Hematopoietic multipotent progenitor cell treated with erythropoietin and hydrocortisone succinate and interleukin-3 and kit ligand, for 15 days (in vitro differentiated cells): ENCODE measurements around the gene NR6A1.
"Not testable (repeated sequence)": the region's sequence is repeated elsewhere in the genome, so short reads cannot be mapped to it uniquely, and the experiment has no call there.

Source experiments
- DNase-seq: peaks from one replicate; pipeline ENCODE4 v3.0.0-alpha.2; 2015; ENCODE audit warnings: low spot score

NR6A1 gene

GRCh38 chr9:124657516-124657915, 113.6 kb downstream of the NR6A1 start:
- no peak for DNase-seq

- DNase-seq = no peak
Observed at GRCh38 chr9:124654431-124654830, 116.7 kb downstream of the NR6A1 start.

- no peak for DNase-seq
Observed at GRCh38 chr9:124652615-124653393, 118.3 kb downstream of the NR6A1 start.

- DNase-seq = no peak
Observed at GRCh38 chr9:124652203-124652602, 118.9 kb downstream of the NR6A1 start.

- DNase-seq = no peak
Observed at GRCh38 chr9:124645274-124645673, 125.8 kb downstream of the NR6A1 start.

GRCh38 chr9:124639637-124640036, 131.5 kb downstream of the NR6A1 start:
- DNase-seq = no peak

- no peak for DNase-seq
Observed at GRCh38 chr9:124635285-124635684, 135.8 kb downstream of the NR6A1 start.

- DNase-seq = no peak
Observed at GRCh38 chr9:124632077-124632621, 139.0 kb downstream of the NR6A1 start.

GRCh38 chr9:124631326-124631725, 139.8 kb downstream of the NR6A1 start:
- no peak for DNase-seq

GRCh38 chr9:124629600-124629999, 141.5 kb downstream of the NR6A1 start:
- no peak for DNase-seq

- DNase-seq = no peak
Observed at GRCh38 chr9:124628741-124629140, 142.4 kb downstream of the NR6A1 start.

- DNase-seq = no peak
Observed at GRCh38 chr9:124626276-124626675, 144.8 kb downstream of the NR6A1 start.

- no peak for DNase-seq
Observed at GRCh38 chr9:124625087-124625486, 146.0 kb downstream of the NR6A1 start.

- DNase-seq = no peak
Observed at GRCh38 chr9:124624735-124624992, 146.4 kb downstream of the NR6A1 start.

- DNase-seq = no peak
Observed at GRCh38 chr9:124623966-124624734, 147.0 kb downstream of the NR6A1 start.

- no peak for DNase-seq
Observed at GRCh38 chr9:124622882-124623281, 148.2 kb downstream of the NR6A1 start.

GRCh38 chr9:124621371-124622328, 149.5 kb downstream of the NR6A1 start:
- DNase-seq = no peak

GRCh38 chr9:124618476-124618875, 152.6 kb downstream of the NR6A1 start:
- no peak for DNase-seq

- DNase-seq = peak; percentile 68
Observed at GRCh38 chr9:124617477-124618141, 153.5 kb downstream of the NR6A1 start.

- DNase-seq = no peak
Observed at GRCh38 chr9:124616961-124617360, 154.2 kb downstream of the NR6A1 start.

- DNase-seq = not testable (repeated sequence)
Observed at GRCh38 chr9:124615840-124616239, 155.3 kb downstream of the NR6A1 start.
